Activated effector memory CD4-positive, alpha-beta T cell treated with Interleukin-2 at 50 U/mL for 16 hours (primary cell): ENCODE data around the gene MTHFD2L.

Experiments
- DNase-seq: peaks from one replicate; pipeline ENCODE4 v3.0.0-alpha.2; 2020

Gene MTHFD2L

GRCh38 chr4:74260036-74260435 is 102.1 kb downstream of the MTHFD2L start:
- DNase-seq: no peak

- no peak for DNase-seq
Measured at GRCh38 chr4:74262522-74262921, 104.6 kb downstream of the MTHFD2L start.

- DNase-seq: no peak
Measured at GRCh38 chr4:74263551-74263950, 105.6 kb downstream of the MTHFD2L start.

GRCh38 chr4:74266081-74266480 is 108.2 kb downstream of the MTHFD2L start:
- no peak for DNase-seq

- no peak for DNase-seq
Measured at GRCh38 chr4:74267998-74268606, 110.2 kb downstream of the MTHFD2L start.

- DNase-seq: no peak
Measured at GRCh38 chr4:74268643-74269042, 110.7 kb downstream of the MTHFD2L start.

- DNase-seq: no peak
Measured at GRCh38 chr4:74278490-74278889, 120.6 kb downstream of the MTHFD2L start.

GRCh38 chr4:74279716-74280115 is 121.8 kb downstream of the MTHFD2L start:
- DNase-seq: no peak

- no peak for DNase-seq
Measured at GRCh38 chr4:74282926-74283325, 125.0 kb downstream of the MTHFD2L start.

- DNase-seq: no peak
Measured at GRCh38 chr4:74283614-74284013, 125.7 kb downstream of the MTHFD2L start.

GRCh38 chr4:74284053-74284452 is 126.1 kb downstream of the MTHFD2L start:
- no peak for DNase-seq

GRCh38 chr4:74287164-74287563 is 129.2 kb downstream of the MTHFD2L start:
- DNase-seq: no peak

GRCh38 chr4:74287791-74288190 is 129.9 kb downstream of the MTHFD2L start:
- DNase-seq: no peak

- DNase-seq: no peak
Measured at GRCh38 chr4:74291471-74291870, 133.6 kb downstream of the MTHFD2L start.

- no peak for DNase-seq
Measured at GRCh38 chr4:74292111-74292870, 134.4 kb downstream of the MTHFD2L start.

- DNase-seq: no peak
Measured at GRCh38 chr4:74293558-74293957, 135.6 kb downstream of the MTHFD2L start.

- no peak for DNase-seq
Measured at GRCh38 chr4:74294681-74295080, 136.8 kb downstream of the MTHFD2L start.

GRCh38 chr4:74297539-74297938 is 139.6 kb downstream of the MTHFD2L start:
- no peak for DNase-seq

- DNase-seq: no peak
Measured at GRCh38 chr4:74304095-74304625, 146.2 kb downstream of the MTHFD2L start.

- DNase-seq: no peak
Measured at GRCh38 chr4:74305000-74305399, 147.1 kb downstream of the MTHFD2L start.

- no peak for DNase-seq
Measured at GRCh38 chr4:74307170-74307569, 149.3 kb downstream of the MTHFD2L start.

GRCh38 chr4:74308215-74308614 is 150.3 kb downstream of the MTHFD2L start, which contains the start of gene EPGN:
Gene EPGN, plus strand, starts transcription at chr4:74308470. Its CDS starts 64 bp downstream, at chr4:74308534.
- DNase-seq: no peak

- DNase-seq: no peak
Measured at GRCh38 chr4:74309223-74309622, 151.3 kb downstream of the MTHFD2L start.

- DNase-seq: no peak
Measured at GRCh38 chr4:74311696-74312313, 153.9 kb downstream of the MTHFD2L start.
